ENCODE results near the gene DRD2.

DNA sequence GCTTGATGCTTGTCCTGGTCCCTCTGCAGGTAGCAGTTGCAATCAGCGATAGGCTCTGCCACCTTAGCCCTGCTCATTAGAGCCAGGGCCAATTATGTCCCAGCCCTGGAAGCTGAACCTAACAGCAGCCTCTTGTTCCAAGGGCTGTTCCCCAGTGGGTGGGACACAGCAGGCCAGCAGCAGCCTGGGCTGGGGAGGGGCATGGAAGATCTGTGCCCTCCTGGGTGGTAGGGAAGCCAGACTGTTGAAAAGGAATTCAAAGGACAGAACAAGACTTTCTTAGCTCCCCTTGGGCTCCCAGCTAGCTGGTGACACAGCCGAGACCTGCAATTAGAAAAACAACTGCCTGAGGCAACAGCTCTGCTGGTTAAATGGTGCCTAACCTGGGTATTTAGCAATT lies 17.4 kb downstream of the DRD2 start:
- TF ChIP-seq YY1 (IDR thresholded peaks at IDR 0.05; ENCODE audit: insufficient read depth, insufficient read length) (no peak), ZNF274 (IDR thresholded peaks at IDR 0.05; ENCODE audit: low read depth, low read length) (no peak)
